ENCODE measurements around the gene CHN2.

CHN2 gene

DNA sequence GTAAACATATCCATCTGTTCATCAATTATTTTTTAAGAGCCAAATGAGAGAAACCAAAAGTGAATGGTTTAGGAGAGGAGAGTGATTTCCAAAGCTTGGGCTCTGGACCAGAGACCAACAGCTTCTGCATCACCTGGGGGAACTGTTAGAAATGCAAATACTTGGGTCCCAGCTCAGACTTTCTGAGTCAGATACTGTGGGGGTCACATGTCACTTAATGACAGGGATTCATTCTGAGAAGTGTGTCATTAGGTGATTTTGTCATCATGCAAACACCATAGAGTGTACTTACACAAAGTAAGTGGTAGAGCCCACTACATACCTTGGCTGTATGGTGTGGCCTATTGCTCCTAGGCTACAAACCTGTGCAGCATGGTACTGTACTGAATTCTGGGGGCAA lies 240.6 kb downstream of the CHN2 start:
- Histone ChIP-seq H3K27ac (no peak overlapping the region), H3K4me3 (no peak overlapping the region)

DNA sequence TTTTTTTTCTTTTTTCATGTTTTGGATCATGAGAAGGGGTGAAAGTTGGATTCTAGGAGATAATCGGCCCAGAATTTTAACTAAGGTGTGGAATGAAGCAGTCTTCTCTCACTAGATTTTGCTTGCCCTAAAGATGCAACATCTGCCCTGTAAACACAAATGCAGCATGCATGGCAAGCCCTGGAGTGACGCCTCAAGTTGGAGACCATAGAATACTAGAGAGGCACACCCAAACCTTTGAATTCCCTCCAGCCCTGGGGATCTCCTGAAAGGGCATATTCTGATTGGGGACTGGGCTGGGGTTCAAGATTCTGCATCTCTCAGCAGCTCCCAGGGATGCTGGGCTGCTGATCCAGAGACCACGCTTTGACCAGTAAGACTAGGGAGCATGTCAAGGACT lies 241.3 kb downstream of the CHN2 start:
- Histone ChIP-seq H3K4me3 (no peak overlapping the region), H3K27ac (no peak overlapping the region)

GRCh38 chr7:29442146-29442545 lies 247.6 kb downstream of the CHN2 start:
- no peak overlapping the region for H3K4me3 ChIP-seq
- H3K27ac ChIP-seq, result no peak overlapping the region

- Histone ChIP-seq H3K4me3 (no peak overlapping the region), H3K27ac (no peak overlapping the region)
Measured at GRCh38 chr7:29443552-29443951, 249.0 kb downstream of the CHN2 start.

DNA sequence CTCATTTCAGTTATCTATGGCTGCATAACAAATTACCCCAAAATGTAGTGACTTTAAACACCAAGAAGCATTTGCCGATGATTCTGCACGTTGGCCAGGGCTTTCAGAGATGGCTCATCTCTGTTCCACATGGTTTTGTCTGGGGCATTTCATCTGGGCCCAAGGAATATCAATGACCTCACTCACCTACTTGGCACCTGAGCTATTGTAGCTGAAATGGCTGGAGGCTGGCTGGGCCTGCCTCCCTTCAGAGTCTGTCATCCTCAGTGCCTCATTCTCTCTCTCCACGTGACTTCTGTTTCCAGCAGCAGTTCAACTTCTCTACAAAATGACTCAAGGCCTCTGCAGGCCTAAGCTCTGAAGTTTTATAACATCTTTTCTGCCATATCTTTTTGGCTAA lies 249.7 kb downstream of the CHN2 start:
- Histone ChIP-seq H3K27ac (no peak overlapping the region), H3K4me3 (no peak overlapping the region)

DNA sequence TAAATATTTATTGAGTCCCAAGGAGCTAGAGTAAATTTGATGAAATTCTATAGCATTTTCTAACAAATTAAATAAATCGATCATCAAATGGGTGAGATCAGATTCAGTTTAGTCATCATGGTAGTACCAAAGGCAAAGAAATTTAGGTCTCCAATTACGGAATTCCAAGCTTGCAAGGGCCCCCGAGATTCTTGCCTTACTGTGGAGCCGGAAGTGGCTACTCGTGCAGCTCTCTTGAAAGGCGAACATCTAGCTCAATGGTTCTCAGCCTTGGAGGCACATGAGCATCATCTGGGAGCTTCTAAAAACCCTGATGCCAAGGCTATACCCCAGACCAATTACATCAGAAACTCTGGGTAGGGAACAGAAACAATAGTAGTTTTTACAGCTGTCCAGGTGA lies 251.2 kb downstream of the CHN2 start:
- Histone ChIP-seq H3K27ac (no peak overlapping the region), H3K4me3 (no peak overlapping the region)

DNA sequence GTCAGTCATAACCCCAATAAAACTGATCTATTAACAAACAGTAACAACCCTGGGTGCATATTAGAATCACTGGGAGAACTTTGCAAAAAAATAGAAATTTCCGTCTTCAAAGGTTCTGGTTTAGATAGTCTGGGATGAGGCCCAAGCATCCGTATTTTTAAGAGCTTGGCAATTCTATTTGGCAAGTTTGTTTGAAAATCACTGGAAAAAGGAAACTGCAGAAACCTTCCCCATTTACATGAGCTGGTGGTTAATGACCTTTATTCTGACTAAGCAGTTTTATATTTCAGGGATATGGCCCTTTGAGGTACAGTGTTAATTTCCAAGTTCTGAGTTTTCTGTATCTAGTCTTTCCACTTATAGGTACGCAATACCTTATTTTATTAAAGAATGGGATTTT lies 253.3 kb downstream of the CHN2 start:
- Histone ChIP-seq H3K4me3 (no peak overlapping the region), H3K27ac (no peak overlapping the region)

DNA sequence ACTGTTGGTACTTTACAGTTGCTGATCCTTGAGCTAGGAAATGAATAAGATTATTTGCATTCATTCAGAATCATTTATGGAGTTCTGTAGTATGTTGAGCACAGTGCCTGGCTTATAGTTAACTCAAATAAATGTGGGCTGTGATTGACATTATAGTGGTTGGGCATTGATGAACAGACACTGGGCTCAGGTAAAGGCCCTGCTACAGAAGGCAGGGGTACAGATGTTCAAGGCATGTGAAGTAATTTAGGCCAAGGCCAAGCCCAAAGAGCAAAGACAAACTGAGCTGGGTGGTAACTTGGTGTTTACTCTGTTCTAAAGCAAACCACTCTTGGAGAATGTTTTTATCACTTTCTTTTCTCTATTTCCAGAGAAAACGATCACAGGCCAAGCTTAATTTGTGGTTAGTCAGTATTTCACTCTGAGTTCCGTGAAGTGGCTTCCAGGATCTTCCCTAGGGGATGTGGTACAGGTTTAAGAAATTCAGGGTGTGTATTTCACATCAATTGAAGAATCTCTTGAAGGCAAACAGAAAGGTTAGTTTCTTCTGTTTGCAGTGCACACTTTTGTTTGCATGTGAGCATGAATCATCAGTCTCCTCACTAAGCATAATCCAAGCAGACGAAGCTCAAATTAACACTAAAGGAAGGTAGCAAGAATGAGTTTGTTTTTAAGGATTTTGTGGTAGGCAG lies 255.1 kb downstream of the CHN2 start:
- no peak overlapping the region for H3K27ac ChIP-seq
- H3K4me3 ChIP-seq, result no peak overlapping the region

DNA sequence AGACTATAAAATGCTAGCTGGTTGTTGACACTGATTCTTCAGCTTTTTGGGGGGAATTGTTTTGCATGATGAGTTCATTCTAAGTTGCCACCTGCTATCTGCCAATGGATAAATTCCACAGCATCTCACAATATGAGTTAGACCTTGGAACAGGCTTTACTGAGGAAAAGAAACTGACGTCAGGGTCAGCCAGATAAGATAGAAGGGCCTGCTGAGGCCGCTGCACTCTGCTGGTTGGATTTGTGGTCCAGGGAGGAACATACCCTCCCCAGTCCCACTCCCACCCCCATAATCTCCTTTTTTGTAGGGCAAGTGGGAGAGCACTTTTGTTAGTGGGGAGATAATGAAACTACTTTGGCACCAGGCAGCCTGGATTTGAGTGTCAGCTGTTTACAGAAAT lies 258.4 kb downstream of the CHN2 start:
- no peak overlapping the region for H3K27ac ChIP-seq
- H3K4me3 ChIP-seq, result no peak overlapping the region

DNA sequence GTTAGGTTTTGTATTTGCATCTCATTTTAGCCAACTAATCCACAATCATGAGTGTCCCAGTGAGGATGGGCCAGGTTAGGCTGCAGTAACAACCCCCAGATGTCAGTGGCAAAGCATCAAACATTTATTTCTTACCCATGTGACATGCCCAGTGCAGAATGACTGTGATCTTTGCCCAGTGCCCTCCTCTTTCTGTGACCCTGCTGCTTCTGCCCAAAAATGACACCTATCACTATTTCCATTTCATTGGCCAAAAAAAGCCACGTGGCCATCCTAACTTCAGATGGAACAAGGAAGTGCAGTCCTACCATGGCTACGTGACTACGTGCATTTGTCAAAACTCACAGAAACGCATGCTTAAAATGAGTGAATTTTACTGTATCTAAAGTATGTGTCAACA lies 259.9 kb downstream of the CHN2 start:
- no peak overlapping the region for H3K27ac ChIP-seq
- H3K4me3 ChIP-seq, result no peak overlapping the region

GRCh38 chr7:29454899-29455451 lies 260.4 kb downstream of the CHN2 start:
- H3K27ac ChIP-seq, result no peak overlapping the region
- no peak overlapping the region for H3K4me3 ChIP-seq

DNA sequence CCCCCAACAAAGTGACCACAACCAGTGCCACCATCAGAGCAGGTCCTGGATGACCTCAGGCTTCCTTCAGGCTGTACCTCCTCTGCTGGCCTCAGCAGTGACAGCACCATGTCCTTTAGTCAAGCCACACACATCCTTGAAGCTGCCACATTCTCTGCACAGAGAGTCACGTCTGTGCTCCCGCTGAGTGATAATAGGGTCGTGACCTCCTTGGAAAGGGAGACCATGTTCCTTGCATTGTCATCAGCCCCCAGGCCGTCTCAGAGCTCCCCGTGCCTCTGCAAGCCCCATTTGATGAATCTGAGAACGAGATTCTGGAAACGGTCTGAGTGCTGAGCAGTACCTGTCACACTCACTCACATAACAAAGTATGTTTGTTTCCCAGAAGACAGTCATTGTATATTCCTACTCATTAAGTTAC lies 262.6 kb downstream of the CHN2 start:
- no peak overlapping the region for H3K4me3 ChIP-seq

GRCh38 chr7:29457565-29458011 lies 263.0 kb downstream of the CHN2 start:
- Histone ChIP-seq H3K4me3 (no peak overlapping the region), H3K27ac (no peak overlapping the region)

More for the DNA sequence above, 262.6 kb downstream of the CHN2 start:
- no peak overlapping the region for H3K27ac ChIP-seq

DNA sequence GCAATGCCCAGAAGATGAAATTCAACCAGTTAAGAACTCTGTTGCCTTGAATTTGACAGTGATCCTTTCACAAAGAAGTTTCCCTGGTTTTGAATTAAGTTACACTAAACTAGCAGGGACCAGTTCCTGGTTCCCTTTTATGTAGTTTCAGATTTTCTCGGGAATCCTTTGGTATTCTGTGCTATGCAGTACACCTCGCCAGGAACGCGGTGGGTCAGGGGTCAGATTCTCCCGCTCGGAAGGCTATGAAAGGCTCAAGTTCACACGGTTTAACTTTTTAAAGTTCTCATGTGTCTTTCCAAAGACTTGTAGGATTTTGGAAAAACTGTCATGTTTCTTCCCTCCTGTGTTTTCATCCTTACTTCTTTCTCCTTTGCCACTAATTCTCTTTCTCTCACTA lies 264.4 kb downstream of the CHN2 start:
- no peak overlapping the region for H3K4me3 ChIP-seq
- H3K27ac ChIP-seq, result no peak overlapping the region

DNA sequence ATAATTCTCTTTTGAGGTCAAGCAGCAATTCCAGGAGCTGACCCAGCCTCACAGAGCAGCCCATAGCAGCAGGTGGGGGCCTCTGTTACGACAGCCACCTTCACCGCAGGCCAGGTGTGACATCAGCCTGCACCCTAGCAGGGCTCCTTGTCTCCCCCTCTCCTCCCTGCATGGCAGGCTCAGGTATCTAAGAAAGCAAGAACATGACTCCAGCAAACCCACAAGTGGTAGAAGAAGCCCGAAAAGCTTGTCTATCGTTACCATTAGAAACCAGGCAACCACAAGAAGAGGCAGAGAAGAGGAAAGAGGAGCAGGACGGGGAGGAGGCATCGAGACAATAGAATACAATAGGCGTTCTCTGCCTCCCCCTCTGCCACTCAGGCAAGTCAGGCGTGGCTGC lies 265.0 kb downstream of the CHN2 start:
- Histone ChIP-seq H3K27ac (no peak overlapping the region), H3K4me3 (no peak overlapping the region)

GRCh38 chr7:29461996-29462395 lies 267.4 kb downstream of the CHN2 start:
- no peak overlapping the region for H3K27ac ChIP-seq
- no peak overlapping the region for H3K4me3 ChIP-seq

- no peak overlapping the region for H3K27ac ChIP-seq
Measured at GRCh38 chr7:29463504-29464158, 269.1 kb downstream of the CHN2 start.

DNA sequence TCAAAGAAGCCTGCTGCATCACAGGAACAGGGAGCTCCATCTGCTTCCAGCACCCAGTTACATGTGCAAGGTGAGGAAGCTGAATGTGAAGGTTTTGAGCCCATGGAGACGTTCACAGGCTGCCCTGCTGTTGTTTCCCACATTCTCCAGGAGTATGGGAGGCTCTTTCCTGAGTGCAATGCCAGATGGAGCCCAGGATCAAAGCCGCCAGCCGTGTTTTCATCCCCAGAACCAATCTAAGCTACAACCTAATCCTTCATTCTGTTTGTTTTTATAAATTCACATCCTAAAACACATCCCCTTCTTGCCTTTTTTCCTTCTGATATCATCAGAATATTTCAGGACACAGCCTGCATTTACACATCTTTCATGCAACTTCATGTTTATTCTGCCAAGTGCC lies 270.2 kb downstream of the CHN2 start:
- Histone ChIP-seq H3K27ac (no peak overlapping the region), H3K4me3 (no peak overlapping the region)

More at GRCh38 chr7:29463504-29464158, 269.1 kb downstream of the CHN2 start:
- no peak overlapping the region for H3K4me3 ChIP-seq

- Histone ChIP-seq H3K27ac (no peak overlapping the region), H3K4me3 (no peak overlapping the region)
Measured at GRCh38 chr7:29467193-29467926, 272.8 kb downstream of the CHN2 start.

DNA sequence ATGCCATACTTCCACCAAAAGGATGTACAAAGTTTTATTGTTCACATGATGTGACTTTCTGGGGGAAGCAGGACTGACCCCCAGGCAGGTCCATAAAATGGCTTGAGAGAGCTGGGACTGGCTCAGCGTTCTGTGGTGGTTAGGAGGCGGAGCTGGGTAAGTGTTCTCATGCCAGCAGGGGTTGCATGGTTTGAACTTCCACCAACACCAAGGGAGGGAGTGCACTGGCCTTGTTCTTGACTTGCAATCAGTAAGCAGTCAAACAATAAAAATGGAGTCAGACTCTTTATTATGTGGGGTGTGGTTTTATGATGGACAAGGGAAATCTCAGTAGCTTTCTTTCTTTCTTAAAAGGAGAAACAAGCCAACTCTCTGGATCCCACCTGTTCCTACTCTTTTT lies 273.6 kb downstream of the CHN2 start:
- Histone ChIP-seq H3K4me3 (no peak overlapping the region), H3K27ac (no peak overlapping the region)

- Histone ChIP-seq H3K27ac (no peak overlapping the region), H3K4me3 (no peak overlapping the region)
Measured at GRCh38 chr7:29469281-29469680, 274.7 kb downstream of the CHN2 start.

Measured in skin epidermis (tissue), 12 donors.